HG02642 (cell line): ENCODE measurements around the gene ERFE.

ENCODE experiments used
- ATAC-seq: cut with Tn5 transposase; IDR thresholded peaks from one replicate; pipeline ENCODE4 v1.9.1; 2021; ENCODE audit warnings: mild to moderate bottlenecking; ENCODE audit not compliant: unreplicated experiment, poor library complexity

Gene ERFE

DNA sequence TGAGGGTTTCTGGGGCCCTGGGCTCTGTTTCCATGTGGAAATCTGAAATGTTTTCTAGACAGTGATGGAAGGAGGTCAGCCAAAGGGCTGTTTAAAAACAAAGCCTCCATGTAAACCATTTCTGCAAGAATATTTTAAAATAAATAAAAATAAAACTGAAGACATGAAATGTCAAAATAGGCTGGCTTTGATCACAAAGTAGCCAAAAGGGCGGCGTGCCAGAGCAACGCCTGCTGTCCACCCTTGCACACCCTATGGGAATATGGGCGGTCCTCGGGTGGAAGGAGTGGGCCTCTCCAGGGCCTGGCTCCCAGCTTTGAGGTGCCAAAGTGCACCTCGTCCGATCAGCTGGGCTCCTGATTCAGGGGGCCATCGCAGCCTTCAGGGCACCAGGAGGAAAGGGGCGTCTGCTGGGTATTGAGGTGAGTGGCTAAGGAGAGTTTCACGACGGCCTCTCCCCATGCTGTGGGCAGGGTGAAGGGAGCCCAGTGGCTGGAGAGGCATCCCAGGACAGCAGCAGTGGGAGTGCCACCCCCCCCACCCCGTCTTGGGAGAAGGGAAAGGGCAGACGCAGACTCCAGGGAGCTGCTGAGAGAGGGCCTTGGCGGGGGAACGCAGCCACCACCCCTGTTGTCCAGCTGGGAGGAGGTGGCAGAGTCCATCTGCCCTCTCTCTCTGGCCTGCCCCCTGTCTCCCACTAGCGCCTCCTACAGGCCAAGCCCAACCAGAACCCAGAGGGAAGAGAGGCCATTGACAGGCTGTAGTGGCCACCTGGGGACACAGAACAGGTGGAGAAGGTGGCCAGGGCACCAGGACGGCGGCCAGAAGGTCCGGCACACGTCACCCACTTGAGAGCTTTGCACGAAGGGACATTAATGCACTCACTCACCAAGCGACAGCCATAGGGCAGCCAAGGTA is 5.7 kb upstream of the ERFE start:
- no peak for ATAC-seq

DNA sequence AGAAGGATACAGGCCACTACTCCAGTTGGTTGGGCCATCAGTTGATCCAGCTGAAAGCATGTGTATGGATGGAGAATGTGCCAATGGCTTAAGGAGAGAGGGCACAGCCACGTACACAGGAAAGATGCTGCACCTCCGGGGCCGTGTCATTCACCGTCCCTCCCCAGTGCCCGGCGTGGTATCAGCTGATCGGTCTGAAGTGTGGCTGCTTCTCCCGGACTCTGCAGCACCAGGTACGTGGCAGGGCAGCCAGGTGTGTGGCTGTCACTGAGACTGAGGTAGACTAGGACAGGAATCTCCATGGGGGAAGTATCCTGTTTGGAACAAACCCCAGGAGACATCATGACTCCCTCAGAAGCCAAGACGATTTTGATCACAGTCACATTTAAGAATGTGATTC is 4.2 kb upstream of the ERFE start:
- ATAC-seq: no peak

DNA sequence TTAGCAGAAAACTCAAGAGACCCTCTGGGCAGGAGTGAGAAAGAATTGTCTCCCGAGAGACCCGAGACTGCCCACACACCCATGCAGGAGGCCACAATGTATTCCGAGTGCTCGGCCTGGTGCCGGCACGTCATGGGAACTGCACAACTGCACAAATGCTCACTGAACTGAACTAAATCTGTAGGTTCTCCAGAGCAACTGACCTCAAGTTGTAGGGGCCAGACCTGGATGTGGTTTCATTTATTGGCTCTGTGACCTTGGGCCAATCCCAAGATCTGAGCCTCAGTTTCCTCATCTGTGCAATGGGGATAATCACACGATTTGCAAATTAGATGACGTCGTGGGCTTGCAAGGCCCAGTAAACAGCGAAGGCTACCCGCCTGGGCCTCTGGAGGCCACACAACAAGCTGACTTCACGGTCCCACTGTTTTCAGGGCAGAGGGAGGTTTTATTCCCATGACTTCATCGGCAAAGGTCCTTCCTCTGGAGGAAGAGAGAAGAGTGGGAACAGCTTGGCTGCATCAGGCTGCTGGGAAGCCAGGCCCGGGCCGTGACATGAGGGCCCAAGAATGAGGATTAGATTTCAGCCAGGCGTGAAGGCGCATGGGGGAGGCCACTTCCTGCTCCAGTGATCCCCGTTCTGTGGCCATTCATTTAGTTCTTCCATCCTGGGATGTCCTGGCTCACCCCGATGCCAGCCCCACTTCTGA is 3.6 kb upstream of the ERFE start:
- ATAC-seq: no peak

DNA sequence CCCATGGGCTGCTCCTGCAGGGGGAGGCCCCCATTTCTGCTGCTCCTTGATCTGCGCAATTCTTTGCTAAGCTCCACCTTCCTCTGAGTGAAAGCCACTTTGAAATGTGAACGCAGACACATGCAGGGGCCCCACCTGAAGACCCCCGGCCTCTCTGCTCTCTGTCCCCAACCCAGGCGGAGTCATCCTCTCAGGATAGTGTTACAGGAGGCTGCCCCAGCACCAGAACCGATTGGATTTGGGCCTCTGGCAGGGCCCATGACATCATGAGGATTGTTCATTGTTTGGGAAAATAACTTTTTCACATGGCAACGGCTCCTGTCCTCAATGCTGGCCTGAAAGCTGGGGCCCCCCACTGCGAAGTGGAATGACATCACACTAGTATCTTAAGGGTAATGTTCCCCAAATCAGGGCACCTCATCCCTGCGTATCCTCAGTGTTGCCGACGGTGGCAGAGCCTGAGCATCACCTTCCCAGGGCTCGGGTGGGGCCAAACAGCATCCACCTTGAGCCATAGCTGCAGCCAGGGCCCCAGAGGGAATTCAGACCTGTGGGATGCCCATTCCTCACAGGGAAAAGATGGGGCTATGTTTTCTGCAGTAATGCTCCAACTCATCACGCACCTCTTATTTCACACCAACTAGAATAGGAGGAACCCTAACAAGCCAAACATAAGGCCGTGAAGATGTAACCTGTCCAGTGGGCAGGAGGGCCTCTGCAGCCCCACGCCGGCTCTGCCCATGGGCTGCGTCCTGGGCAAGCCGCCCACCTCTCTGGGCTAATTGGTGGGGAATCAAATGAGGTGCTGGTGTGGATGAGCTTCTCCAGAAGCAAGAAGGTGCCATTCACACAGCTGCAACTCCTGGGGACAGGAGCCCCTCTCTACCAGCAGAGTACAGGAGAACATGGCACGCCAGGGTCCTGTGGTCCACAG is 2.7 kb upstream of the ERFE start:
- no peak for ATAC-seq

DNA sequence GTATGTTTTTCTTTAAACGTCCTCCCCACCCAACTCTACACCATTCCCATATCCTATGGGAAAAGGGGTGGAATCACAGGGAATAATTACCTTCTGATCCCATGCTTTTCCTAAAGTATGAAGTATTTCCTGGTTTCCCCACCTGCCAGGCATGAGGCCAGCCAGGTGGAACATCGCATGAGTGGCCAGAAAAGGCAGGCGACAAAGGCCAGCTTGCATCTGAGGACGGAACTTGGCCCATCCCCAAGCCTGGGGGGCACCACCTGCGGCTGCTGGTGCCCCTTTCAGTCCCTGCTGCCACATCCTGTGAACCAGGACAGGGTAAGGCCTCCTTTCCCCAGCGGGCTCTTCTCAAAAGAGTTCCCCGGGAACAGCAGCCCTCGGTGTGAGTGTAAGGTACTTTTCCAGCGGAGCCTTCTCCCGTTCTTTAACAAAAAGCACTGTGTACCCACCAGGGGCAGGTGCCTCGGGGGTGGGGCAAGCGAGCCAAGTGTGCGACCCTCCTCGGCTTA is 1.2 kb upstream of the ERFE start:
- ATAC-seq: no peak

DNA sequence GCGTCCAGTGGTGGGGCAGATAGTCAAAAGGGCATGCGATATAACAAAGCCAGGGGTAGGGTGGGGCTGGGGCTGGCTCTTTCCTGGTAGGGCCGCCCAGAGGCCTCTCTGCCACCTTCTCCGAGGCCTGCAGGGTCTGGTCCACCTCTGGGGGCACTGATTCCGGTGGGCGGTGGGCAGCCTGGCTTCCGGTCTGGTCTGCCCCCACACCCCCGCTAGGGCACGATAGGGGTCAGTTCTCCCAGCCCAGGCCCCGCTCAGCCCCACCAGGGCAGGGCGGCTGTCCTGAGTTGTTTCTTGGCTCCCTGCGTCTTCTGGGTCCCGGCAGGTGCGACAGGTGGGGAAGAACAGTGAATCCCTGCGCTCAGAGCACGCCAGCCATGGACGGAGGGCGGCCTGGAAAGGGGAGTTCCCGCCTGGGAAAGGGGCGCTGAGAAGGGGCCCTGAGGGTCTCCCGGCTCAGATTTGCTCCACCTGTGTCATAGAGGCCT is 707 bp upstream of the ERFE start:
- no peak for ATAC-seq

DNA sequence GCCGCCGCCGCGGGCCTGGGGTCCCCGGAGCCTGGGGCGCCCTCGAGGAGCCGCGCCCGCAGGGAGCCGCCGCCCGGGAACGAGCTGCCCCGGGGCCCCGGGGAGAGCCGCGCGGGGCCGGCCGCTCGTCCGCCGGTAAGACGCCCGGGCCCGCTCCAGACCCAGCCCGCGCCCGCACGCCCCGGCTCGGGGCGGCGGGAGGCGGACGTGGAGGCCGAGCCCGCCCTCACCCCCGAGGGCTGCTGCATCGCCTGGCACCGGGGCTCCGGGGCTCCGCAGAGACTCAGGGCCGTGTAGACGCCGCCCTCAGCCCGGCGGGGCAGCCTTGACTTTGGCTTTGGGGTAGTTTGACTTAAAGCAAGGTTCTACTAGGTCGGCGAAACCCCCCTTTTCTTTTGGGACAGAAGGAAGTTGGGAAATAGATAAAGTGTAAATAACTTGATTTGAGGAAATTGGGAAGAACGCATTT is 335 bp downstream of the ERFE start:
- no peak for ATAC-seq

DNA sequence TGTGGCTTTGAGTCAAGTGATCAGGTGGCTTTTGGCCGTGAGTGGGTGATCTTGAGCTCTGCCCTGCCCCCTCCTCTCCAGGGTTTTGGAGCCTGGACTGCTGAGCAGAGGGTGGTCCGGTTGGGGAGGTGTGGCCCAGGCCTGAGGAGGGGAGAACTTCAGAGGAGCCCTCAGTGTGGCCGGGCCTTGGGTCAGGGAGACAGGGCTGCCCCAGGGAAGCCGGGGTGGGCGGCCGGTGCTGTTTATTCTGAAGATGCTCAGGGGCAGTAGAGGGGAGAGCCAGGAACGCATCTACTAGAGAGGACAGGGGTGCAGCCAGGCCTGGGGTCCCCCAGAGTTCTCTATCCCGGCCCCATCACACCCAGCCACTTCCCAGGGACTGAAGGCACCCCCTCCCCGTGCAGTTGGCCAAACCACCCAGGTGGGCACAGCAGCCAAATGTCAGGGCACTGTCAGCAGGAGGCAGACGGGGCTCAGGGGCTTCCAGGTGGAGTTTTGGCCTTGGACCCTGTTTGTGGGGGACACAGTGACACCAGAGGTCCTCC is 963 bp downstream of the ERFE start:
- no peak for ATAC-seq

DNA sequence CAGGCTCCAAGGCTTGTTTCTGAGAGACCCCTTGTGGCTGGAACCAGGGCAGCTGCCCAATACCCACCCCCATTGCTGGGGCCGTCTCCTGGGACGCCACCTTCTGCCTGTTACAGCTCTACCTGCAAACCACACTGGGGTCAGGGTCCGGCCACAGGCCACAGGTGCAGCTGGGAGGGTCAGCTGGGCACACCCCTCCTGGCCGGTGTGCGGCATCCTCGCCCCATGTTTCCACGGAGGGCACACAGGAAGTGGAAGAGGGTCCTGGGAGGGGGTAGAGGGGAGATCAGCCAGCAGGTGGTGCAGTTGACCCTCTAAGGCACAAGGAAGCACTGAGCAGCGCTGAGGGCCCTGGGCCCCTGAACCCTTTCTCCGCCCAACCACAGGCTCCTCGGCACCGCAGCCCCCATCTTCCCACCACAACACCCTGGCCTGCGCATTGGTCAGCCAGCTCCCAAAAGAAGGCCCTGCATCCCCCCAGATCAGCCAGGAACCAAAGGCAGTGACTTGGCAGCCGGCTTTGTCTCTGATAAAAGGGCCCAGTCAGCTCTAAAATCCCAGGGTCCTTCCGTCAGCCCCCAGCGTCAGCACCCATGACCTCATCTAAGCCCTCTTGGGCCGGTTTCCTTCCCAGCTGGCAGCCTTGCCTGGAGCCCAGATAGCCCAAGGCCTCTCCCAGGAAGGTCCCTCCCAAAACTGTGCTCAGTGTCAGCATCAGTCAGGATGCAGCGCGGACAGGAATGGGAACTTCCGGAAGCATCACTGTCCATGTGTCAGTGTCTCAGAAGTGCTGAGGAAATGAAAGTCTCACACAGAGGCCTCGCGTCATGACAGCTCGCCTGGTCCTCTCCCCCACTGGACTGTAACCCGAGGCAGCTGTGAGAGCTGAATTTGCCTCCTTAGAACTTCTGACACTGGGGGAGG is 1.7 kb downstream of the ERFE start:
- ATAC-seq: no peak

DNA sequence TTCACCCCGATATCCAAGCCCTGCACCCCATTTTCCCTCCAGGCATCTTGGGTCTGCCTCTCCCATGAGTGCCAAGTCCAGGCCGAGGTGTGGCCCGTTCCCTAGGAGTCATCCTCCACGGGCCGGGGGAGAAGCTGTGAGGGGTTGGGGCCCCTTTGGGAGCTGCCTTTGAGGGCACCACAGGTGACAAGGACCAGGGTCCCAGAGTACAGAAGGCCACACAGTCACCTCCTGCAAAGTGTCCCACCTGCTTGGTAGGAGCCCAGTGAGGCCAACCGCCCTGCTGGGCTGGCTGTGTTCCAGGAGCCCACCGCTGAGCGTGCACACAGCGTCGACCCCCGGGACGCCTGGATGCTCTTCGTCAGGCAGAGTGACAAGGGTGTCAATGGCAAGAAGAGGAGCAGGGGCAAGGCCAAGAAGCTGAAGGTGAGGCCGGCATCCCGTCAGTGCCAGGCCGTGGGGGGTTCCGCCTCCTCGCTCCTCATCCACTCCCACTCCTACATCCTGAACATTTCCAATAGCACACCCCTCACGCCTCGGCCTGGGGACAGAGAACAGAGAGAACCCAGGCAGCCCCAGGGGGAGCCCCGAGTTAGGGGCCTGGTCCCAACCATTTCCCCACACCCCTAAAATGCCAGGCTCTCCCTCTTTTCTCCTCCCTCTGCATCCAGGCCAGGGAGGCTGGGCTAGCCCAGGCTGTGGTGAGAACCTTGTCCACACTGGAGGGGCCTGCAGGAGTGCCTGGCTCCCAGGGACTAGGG is 2.7 kb downstream of the ERFE start:
- ATAC-seq: no peak

DNA sequence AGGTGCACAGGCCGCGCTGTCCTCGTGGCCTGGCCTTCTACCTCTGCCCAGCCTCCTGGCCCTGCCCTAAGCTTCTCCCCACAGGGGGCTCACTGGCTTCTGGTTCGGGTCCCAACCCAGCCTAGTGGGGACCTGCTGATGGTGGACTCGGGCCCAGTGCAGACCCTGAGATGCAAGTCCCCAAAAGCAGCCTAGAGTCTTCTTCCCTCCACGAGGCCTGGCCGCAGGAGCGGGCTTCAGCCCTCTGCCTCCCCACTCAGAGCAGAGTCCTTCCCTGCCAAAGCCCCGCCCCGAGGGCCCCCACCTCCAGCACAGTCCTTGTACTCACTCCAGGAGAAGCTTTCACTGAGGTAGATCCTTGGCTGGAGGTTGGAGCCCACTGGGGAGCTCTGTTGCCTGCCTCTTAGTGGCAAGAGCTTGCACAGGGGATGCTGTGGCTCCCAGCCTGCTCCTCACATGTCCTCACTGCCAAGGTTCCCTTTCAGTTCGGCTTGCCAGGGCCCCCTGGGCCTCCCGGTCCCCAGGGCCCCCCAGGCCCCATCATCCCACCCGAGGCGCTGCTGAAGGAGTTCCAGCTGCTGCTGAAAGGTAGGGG is 3.6 kb downstream of the ERFE start:
- no peak for ATAC-seq

DNA sequence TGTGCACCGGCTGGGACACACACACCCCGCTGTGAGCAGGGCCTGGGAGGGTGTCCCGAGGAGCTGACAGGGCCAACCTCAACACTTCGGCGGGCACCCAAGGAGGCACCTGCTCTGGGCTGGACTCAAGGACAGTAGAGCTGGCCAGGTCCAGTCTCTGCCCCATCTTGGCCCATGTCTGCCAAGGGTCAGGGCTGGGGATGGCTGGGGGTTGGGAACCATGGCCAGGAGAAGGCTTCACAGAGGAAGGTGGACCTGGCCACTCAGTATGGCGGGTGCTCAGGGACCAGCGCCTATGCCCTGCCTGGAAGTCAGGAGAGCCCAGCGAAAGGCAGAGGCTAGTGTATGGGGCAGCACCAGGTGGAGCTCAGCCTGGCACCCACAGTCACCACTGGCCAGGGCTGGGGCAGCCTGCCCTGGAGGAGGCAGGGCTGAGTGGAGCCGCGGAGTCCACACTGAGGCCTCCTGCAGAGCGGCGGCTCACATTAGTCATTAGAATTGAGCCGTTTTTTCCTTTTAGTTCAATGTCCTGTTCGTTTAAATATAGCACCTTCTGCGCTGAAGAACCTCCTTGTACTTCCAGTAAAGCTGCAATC is 4.2 kb downstream of the ERFE start:
- no peak for ATAC-seq

DNA sequence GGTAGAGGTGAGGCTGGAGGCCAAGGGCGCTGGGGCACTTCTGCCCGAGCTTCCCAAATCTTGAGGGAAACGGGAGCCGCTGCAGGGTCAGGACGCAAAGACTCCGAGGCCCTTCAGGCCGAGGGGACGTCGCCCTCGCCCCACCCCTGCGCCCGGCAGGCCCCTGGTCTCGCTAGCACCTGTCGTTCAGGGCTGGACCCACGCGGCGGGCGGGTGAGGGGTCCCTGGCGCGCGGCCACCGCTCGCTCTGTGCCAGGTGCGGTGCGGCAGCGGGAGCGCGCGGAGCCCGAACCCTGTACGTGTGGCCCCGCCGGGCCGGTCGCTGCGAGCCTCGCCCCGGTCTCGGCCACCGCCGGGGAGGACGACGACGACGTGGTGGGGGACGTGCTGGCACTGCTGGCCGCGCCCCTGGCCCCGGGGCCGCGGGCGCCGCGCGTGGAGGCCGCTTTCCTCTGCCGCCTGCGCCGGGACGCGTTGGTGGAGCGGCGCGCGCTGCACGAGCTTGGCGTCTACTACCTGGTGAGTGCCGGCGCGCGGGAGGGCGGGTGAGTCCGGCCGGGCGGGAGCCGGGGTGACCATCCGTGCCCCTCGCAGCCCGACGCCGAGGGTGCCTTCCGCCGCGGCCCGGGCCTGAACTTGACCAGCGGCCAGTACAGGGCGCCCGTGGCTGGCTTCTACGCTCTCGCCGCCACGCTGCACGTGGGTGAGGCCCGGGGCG is 4.9 kb downstream of the ERFE start:
- ATAC-seq: no peak

DNA sequence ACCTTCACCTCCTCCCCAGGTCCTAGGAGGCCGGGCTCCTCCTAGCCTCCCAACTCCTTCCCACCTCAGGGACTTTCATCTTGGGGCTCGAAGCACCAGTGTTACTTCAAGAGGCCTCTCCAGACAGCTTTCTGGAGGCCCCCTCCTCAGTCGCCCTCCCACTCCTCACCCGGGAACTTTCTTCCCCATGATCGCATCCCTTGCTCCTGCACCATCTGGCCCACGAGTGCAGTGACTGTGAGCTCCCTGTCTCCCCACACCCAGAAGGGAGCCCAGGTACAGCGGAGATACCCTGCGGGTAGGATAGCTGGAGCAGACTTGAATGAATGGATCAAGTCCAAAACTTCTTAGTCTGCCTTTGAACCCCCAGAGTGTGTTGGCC is 6.1 kb downstream of the ERFE start:
- no peak for ATAC-seq

DNA sequence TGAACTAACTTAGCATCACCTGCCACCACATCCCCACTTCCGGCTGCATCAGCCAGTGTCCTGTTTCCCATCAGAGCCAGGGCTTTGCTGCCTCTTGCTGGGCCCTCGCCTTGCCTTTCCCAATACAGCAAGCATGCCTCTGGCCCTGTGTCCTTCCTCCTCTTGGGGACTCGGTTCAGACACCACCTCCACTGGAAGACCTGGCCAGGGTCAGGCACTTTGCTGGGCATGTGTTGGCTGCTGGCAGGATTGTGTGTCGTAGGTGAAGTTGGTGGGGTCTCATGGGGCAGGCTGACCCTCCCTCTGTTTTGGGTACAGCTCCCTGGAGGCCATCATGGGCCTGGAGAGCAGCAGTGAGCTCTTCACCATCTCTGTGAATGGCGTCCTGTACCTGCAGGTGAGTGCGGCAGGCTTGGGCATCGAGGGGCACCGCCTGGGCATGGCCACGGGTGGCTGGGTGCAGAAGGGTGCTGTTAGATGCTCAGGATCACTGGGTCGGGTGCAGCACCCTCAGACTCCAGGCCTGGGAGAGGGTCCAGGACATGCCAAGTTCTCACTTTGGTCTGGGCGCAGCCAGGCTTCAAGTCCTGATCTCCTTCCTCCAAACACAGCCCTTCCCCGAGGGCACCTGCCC is 6.6 kb downstream of the ERFE start:
- no peak for ATAC-seq
